Adipose tissue (tissue), 3 donors: ENCODE measurements around the gene AIMP1. TPM values are rescaled to one million over a fixed set of nuclear protein-coding genes. Genes with fewer than 3 reads are reported as not detected.
"Not testable (repeated sequence)": the region's sequence is repeated elsewhere in the genome, so short reads cannot be mapped to it uniquely, and the experiment has no call there.

Experiments used
- H3K27ac ChIP-seq: one replicate; pipeline ENCODE4 v1.5.1; 2013; ENCODE audit warnings: low read depth, low read length
- WGBS, 3 donors: extraction: QIAGEN DNeasy Blood & Tissue Kit; methylation state at CpG; one replicate each; pipeline ENCODE4 v1.1.7; 2013; 5-methylcytosine and 5-hydroxymethylcytosine counted together
- polyA plus RNA-seq, 3 donors: library from polyadenylated mRNA; stranded (reverse); fragments of 200-250 nt; gene quantifications; one replicate each; pipeline ENCODE4 v1.2.3, GENCODE V29; 2013
- donor health status: healthy with polysubstance abuse.
- donor health status: Bipolar disorder and iron deficiency.
- donor health status: healthy.

AIMP1 gene
- polyA plus RNA-seq, 3 donors: 16.5 to 22.1 (median 18.9) TPM

- no peak overlapping the region for H3K27ac ChIP-seq
- WGBS, 3 donors: 90 to 92% (median 90%) methylated on average over 4 of the region's 4 CpGs
Observed at GRCh38 chr4:106305435-106306055, 10.8 kb upstream of the AIMP1 start.

- H3K27ac ChIP-seq: no peak overlapping the region
Observed at GRCh38 chr4:106306561-106306960, 9.8 kb upstream of the AIMP1 start.

GRCh38 chr4:106312377-106312776 lies 4.0 kb upstream of the AIMP1 start:
- no peak overlapping the region for H3K27ac ChIP-seq
- 68 to 91% (median 70%) methylated on average over 1 of the region's 1 CpG for whole genome bisulfite sequencing, 3 donors

GRCh38 chr4:106312997-106313522 lies 3.3 kb upstream of the AIMP1 start:
- no peak overlapping the region for H3K27ac ChIP-seq

GRCh38 chr4:106314960-106315359 lies 1.4 kb upstream of the AIMP1 start:
- WGBS, 3 donors: 20 to 42% (median 37%) methylated on average over 6 of the region's 6 CpGs
- no peak overlapping the region for H3K27ac ChIP-seq

More at GRCh38 chr4:106312997-106313522, 3.3 kb upstream of the AIMP1 start:
- 84 to 90% (median 88%) methylated on average over 3 of the region's 3 CpGs for WGBS, 3 donors

- WGBS, 3 donors: 0 to 1% (median 0%) methylated on average over 13 of the region's 13 CpGs
- peak overlapping the region; percentile 30 for H3K27ac ChIP-seq
Observed at GRCh38 chr4:106315476-106315967, 828 bp upstream of the AIMP1 start.

- H3K27ac ChIP-seq: peak overlapping the region; percentile 30
- 2 to 4% (median 4%) methylated on average over 13 of the region's 13 CpGs for WGBS, 3 donors
Observed at GRCh38 chr4:106316773-106317409, 541 bp downstream of the AIMP1 start.

- no peak overlapping the region for H3K27ac ChIP-seq
- WGBS, 3 donors: 69 to 91% (median 83%) methylated on average over 1 of the region's 1 CpG
Observed at GRCh38 chr4:106317815-106318214, 1.5 kb downstream of the AIMP1 start.

GRCh38 chr4:106318511-106318910 lies 2.2 kb downstream of the AIMP1 start:
- no peak overlapping the region for H3K27ac ChIP-seq

- no peak overlapping the region for H3K27ac ChIP-seq
- WGBS, 3 donors: 98 to 100% (median 99%) methylated on average over 1 of the region's 1 CpG
Observed at GRCh38 chr4:106320235-106320634, 3.9 kb downstream of the AIMP1 start.

- 97 to 98% (median 98%) methylated on average over 32 to 34 of the region's 34 CpGs for WGBS, 3 donors
Observed at GRCh38 chr4:106321168-106321567, 4.8 kb downstream of the AIMP1 start.

GRCh38 chr4:106321814-106322213 lies 5.5 kb downstream of the AIMP1 start:
- 54 to 79% (median 68%) methylated on average over 6 of the region's 6 CpGs for WGBS, 3 donors
- H3K27ac ChIP-seq: not testable (repeated sequence)

More at GRCh38 chr4:106321168-106321567, 4.8 kb downstream of the AIMP1 start:
- H3K27ac ChIP-seq: not testable (repeated sequence)

GRCh38 chr4:106323119-106323518 lies 6.8 kb downstream of the AIMP1 start:
- H3K27ac ChIP-seq: no peak overlapping the region

- H3K27ac ChIP-seq: no peak overlapping the region
Observed at GRCh38 chr4:106325800-106326199, 9.4 kb downstream of the AIMP1 start.

- 15 to 35% (median 31%) methylated on average over 1 of the region's 1 CpG for WGBS, 3 donors
- H3K27ac ChIP-seq: no peak overlapping the region
Observed at GRCh38 chr4:106329041-106329618, 12.8 kb downstream of the AIMP1 start.

- no peak overlapping the region for H3K27ac ChIP-seq
- WGBS, 3 donors: 70 to 94% (median 87%) methylated on average over 5 of the region's 5 CpGs
Observed at GRCh38 chr4:106333186-106333585, 16.8 kb downstream of the AIMP1 start.

- 67 to 75% (median 73%) methylated on average over 1 of the region's 1 CpG for WGBS, 3 donors
Observed at GRCh38 chr4:106334741-106335470, 18.6 kb downstream of the AIMP1 start.

GRCh38 chr4:106336618-106337017 lies 20.3 kb downstream of the AIMP1 start:
- H3K27ac ChIP-seq: no peak overlapping the region
- WGBS, 3 donors: 97% methylated on average over 3 of the region's 3 CpGs

More at GRCh38 chr4:106334741-106335470, 18.6 kb downstream of the AIMP1 start:
- H3K27ac ChIP-seq: no peak overlapping the region

GRCh38 chr4:106337916-106338315 lies 21.6 kb downstream of the AIMP1 start:
- H3K27ac ChIP-seq: no peak overlapping the region
